Mucosa of rectum (tissue), 2 donors: Measurements from ENCODE around the gene ZNF79.

Experiments used
- H3K27ac ChIP-seq, 2 donors: one replicate each; pipeline ENCODE4 v1.7.0; 2013; ENCODE audit warnings: inconsistent platforms in 2 of 2, low read depth in 2 of 2, low read length in 2 of 2
- H3K27me3 ChIP-seq, 2 donors: one replicate each; pipeline ENCODE4 v1.7.0; 2013; ENCODE audit warnings: low read length in 2 of 2; ENCODE audit not compliant: control insufficient read depth in 2 of 2, insufficient read depth in 2 of 2
- H3K36me3 ChIP-seq, 2 donors: one replicate each; pipeline ENCODE4 v1.7.0; 2013; ENCODE audit warnings: low read length in 2 of 2; ENCODE audit not compliant: control insufficient read depth in 2 of 2, insufficient read depth in 2 of 2
- H3K4me1 ChIP-seq, 2 donors: one replicate each; pipeline ENCODE4 v1.7.0; 2013; ENCODE audit warnings: low read length in 2 of 2, mild to moderate bottlenecking in 1 of 2; ENCODE audit not compliant: control insufficient read depth in 2 of 2, insufficient read depth in 2 of 2
- H3K4me3 ChIP-seq, 2 donors: one replicate each; pipeline ENCODE4 v1.7.0; 2013; ENCODE audit warnings: low read length in 2 of 2
- H3K9ac ChIP-seq, 2 donors: one replicate each; pipeline ENCODE4 v1.7.0; 2013; ENCODE audit warnings: low read length in 2 of 2, low read depth in 1 of 2, mild to moderate bottlenecking in 1 of 2
- H3K9me3 ChIP-seq, 2 donors: one replicate each; pipeline ENCODE4 v1.7.0; 2013; ENCODE audit warnings: low read length in 2 of 2; ENCODE audit not compliant: control insufficient read depth in 2 of 2
- donor health status: healthy.
- donor health status: Normal muscosa, but diverticular disease.

The ZNF79 gene

GRCh38 chr9:127473501-127473900 lies 49.3 kb downstream of the ZNF79 start:
- Histone ChIP-seq H3K36me3 (peaks cover 22 to 29% of the 10 kb centered on the region in 2 donors), H3K4me1 (no peaks in the 10 kb centered on the region), H3K9me3 (no peaks in the 10 kb centered on the region), H3K27me3 (no peaks in the 10 kb centered on the region), H3K4me3 (no peak overlapping the region), H3K9ac (no peak overlapping the region), H3K27ac (no peak overlapping the region)

GRCh38 chr9:127473932-127474331 lies 49.8 kb downstream of the ZNF79 start:
- Histone ChIP-seq H3K27me3 (no peaks in the 10 kb centered on the region), H3K27ac (no peak overlapping the region), H3K4me3 (no peak overlapping the region), H3K9me3 (no peaks in the 10 kb centered on the region), H3K36me3 (peaks cover 27 to 32% of the 10 kb centered on the region in 2 donors), H3K4me1 (no peaks in the 10 kb centered on the region), H3K9ac (no peak overlapping the region)

- Histone ChIP-seq H3K27me3 (no peaks in the 10 kb centered on the region), H3K4me3 (no peak overlapping the region), H3K36me3 (peaks cover 33 to 38% of the 10 kb centered on the region in 2 donors), H3K9ac (no peak overlapping the region), H3K4me1 (no peaks in the 10 kb centered on the region), H3K27ac (no peak overlapping the region), H3K9me3 (no peaks in the 10 kb centered on the region)
Observed at GRCh38 chr9:127474592-127474991, 50.4 kb downstream of the ZNF79 start.

GRCh38 chr9:127479507-127480081 lies 55.4 kb downstream of the ZNF79 start:
- H3K4me1 ChIP-seq, result no peaks in the 10 kb centered on the region
- no peak overlapping the region for H3K9ac ChIP-seq
- H3K27me3 ChIP-seq, result no peaks in the 10 kb centered on the region
- no peak overlapping the region for H3K27ac ChIP-seq
- no peaks in the 10 kb centered on the region for H3K9me3 ChIP-seq
- H3K36me3 ChIP-seq, result peaks cover 21 to 22% of the 10 kb centered on the region in 2 donors
- no peak overlapping the region for H3K4me3 ChIP-seq

GRCh38 chr9:127482662-127483061 lies 58.5 kb downstream of the ZNF79 start:
- no peaks in the 10 kb centered on the region for H3K4me1 ChIP-seq
- H3K27ac ChIP-seq, result no peak overlapping the region
- H3K27me3 ChIP-seq, result no peaks in the 10 kb centered on the region
- H3K4me3 ChIP-seq, result no peak overlapping the region
- H3K36me3 ChIP-seq, result peaks cover 24 to 31% of the 10 kb centered on the region in 2 donors
- no peak overlapping the region for H3K9ac ChIP-seq
- H3K9me3 ChIP-seq, result no peaks in the 10 kb centered on the region

- Histone ChIP-seq H3K27me3 (no peaks in the 10 kb centered on the region), H3K9me3 (no peaks in the 10 kb centered on the region), H3K9ac (no peak overlapping the region), H3K4me1 (no peaks in the 10 kb centered on the region), H3K27ac (no peak overlapping the region), H3K4me3 (no peak overlapping the region), H3K36me3 (peaks cover 18 to 23% of the 10 kb centered on the region in 2 donors)
Observed at GRCh38 chr9:127485995-127486394, 61.8 kb downstream of the ZNF79 start.

GRCh38 chr9:127488946-127489345 lies 64.8 kb downstream of the ZNF79 start:
- Histone ChIP-seq H3K4me1 (no peaks in the 10 kb centered on the region), H3K27me3 (no peaks in the 10 kb centered on the region), H3K9me3 (no peaks in the 10 kb centered on the region), H3K9ac (no peak overlapping the region), H3K4me3 (no peak overlapping the region), H3K36me3 (peaks cover 23 to 27% of the 10 kb centered on the region in 2 donors), H3K27ac (no peak overlapping the region)

GRCh38 chr9:127489471-127490115 lies 65.4 kb downstream of the ZNF79 start:
- Histone ChIP-seq H3K36me3 (peaks cover 23 to 30% of the 10 kb centered on the region in 2 donors), H3K27me3 (no peaks in the 10 kb centered on the region), H3K27ac (no peak overlapping the region), H3K9ac (no peak overlapping the region), H3K9me3 (no peaks in the 10 kb centered on the region), H3K4me1 (no peaks in the 10 kb centered on the region), H3K4me3 (no peak overlapping the region)

- Histone ChIP-seq H3K27ac (no peak overlapping the region), H3K4me3 (no peak overlapping the region), H3K9ac (no peak overlapping the region), H3K9me3 (no peaks in the 10 kb centered on the region), H3K4me1 (peaks cover 5% of the 10 kb centered on the region in 2 donors), H3K36me3 (peaks cover 21 to 28% of the 10 kb centered on the region in 2 donors), H3K27me3 (no peaks in the 10 kb centered on the region)
Observed at GRCh38 chr9:127490535-127491230, 66.5 kb downstream of the ZNF79 start.

- no peaks in the 10 kb centered on the region for H3K9me3 ChIP-seq
- no peak overlapping the region for H3K27ac ChIP-seq
- peaks cover 18 to 32% of the 10 kb centered on the region in 2 donors for H3K36me3 ChIP-seq
Observed at GRCh38 chr9:127491516-127491915, 67.3 kb downstream of the ZNF79 start.

More at GRCh38 chr9:127491516-127491915, 67.3 kb downstream of the ZNF79 start:
- Histone ChIP-seq H3K4me3 (no peak overlapping the region), H3K27me3 (no peaks in the 10 kb centered on the region), H3K9ac (no peak overlapping the region), H3K4me1 (peaks cover 8 to 13% of the 10 kb centered on the region in 2 donors)
